ENCODE data around the gene KEL.

KEL gene

DNA sequence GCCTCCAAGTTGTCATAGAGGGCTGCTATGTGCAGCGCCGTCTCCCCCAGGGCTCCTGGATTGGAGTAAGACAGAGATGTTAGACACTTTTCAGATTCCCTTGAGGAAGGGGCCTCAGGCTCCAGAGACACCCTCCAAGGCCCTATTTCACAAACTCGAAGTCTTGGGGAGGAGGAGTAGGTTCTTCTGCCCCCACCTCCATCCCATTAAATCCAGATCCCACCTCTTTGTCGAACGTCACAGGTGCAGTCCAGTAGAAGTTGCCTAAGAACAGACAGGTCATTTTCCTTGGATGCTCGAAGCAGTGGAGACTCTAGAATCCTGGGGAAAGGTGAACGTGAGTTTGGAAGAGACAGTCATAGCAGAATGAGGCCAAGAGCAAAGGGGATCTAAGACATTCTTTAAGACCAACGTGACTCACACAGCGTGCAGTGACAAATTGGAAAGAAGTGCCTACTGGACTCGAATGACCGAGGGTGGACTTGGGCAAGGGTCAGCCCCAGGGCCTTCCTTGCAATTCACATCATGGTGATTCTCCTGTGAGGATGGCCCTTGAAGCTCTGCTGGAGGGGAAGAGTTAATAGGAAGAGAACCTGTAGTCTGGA is 31.9 kb downstream of the KEL start:
- Histone ChIP-seq H3K27me3 (ENCODE audit: insufficient read depth, low read length, poor library complexity) (no peaks in the 10 kb centered on the region), H3K79me2 (ENCODE audit: insufficient read depth, low read length) (no peaks in the 10 kb centered on the region), H3K27ac (ENCODE audit: low read length) (no peak overlapping the region), H3K36me3 (ENCODE audit: insufficient read depth, low read length) (no peaks in the 10 kb centered on the region), H4K20me1 (ENCODE audit: insufficient read depth, low read length) (no peaks in the 10 kb centered on the region), H3K4me1 (ENCODE audit: insufficient read depth, low read length) (no peaks in the 10 kb centered on the region), H3K4me3 (ENCODE audit: low read depth in 1 of 2, low read length in 2 of 2) (no peak overlapping the region), H2AFZ (ENCODE audit: low read depth, low read length) (no peak overlapping the region), H3K9ac (ENCODE audit: low read depth, low read length) (no peak overlapping the region), H3K4me2 (ENCODE audit: insufficient read depth, low read length) (no peak overlapping the region), H3K9me3 (ENCODE audit: insufficient read depth, low read length, severe bottlenecking) (no peaks in the 10 kb centered on the region)
- DNase-seq (no peak), ATAC-seq (ENCODE audit: insufficient read depth, low read depth) (no peak)
- no peak for TF ChIP-seq EZH2 (IDR thresholded peaks at IDR 0.05; ENCODE audit: borderline replicate concordance, low read depth, low read length, severe bottlenecking)

DNA sequence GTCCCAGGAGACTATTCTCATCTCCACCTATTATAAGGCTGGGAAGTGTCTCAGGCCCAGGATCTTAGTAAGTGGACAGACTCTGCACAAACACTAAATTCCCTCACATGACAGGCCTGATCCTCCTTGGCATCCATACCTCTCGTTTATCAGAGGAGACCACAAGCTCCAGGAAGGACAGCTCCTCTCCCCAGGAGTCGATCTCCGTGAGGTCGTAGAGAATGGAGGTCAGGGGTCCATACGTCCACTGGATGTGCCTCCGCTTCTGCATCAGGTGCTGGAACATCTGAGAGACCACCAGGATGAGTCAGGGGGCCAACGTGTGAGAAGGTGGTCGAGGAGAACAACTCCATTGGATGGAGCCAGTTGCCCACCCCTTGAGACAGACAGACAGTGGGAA is 34.2 kb downstream of the KEL start:
- no peaks in the 10 kb centered on the region for H3K27me3 ChIP-seq (ENCODE audit: insufficient read depth, low read length, poor library complexity)
- no peak overlapping the region for H3K9ac ChIP-seq (ENCODE audit: low read depth, low read length)
- no peak for TF ChIP-seq EZH2 (IDR thresholded peaks at IDR 0.05; ENCODE audit: borderline replicate concordance, low read depth, low read length, severe bottlenecking)
- TF ChIP-seq, protein P1, sequence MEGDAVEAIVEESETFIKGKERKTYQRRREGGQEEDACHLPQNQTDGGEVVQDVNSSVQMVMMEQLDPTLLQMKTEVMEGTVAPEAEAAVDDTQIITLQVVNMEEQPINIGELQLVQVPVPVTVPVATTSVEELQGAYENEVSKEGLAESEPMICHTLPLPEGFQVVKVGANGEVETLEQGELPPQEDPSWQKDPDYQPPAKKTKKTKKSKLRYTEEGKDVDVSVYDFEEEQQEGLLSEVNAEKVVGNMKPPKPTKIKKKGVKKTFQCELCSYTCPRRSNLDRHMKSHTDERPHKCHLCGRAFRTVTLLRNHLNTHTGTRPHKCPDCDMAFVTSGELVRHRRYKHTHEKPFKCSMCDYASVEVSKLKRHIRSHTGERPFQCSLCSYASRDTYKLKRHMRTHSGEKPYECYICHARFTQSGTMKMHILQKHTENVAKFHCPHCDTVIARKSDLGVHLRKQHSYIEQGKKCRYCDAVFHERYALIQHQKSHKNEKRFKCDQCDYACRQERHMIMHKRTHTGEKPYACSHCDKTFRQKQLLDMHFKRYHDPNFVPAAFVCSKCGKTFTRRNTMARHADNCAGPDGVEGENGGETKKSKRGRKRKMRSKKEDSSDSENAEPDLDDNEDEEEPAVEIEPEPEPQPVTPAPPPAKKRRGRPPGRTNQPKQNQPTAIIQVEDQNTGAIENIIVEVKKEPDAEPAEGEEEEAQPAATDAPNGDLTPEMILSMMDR (IDR thresholded peaks at IDR 0.05; ENCODE audit: borderline replicate concordance, extremely low read depth, low read length, poor library complexity, severe bottlenecking), result no peak
- no peaks in the 10 kb centered on the region for H3K36me3 ChIP-seq (ENCODE audit: insufficient read depth, low read length)
- H2AFZ ChIP-seq (ENCODE audit: low read depth, low read length), result no peak overlapping the region
- no peaks in the 10 kb centered on the region for H4K20me1 ChIP-seq (ENCODE audit: insufficient read depth, low read length)
- DNase-seq (no peak), ATAC-seq (ENCODE audit: insufficient read depth, low read depth) (no peak)
- H3K9me3 ChIP-seq (ENCODE audit: insufficient read depth, low read length, severe bottlenecking), result no peaks in the 10 kb centered on the region
- H3K4me3 ChIP-seq (ENCODE audit: low read depth in 1 of 2, low read length in 2 of 2), result no peak overlapping the region
- H3K27ac ChIP-seq (ENCODE audit: low read length), result no peak overlapping the region
- H3K4me1 ChIP-seq (ENCODE audit: insufficient read depth, low read length), result no peaks in the 10 kb centered on the region
- no peaks in the 10 kb centered on the region for H3K79me2 ChIP-seq (ENCODE audit: insufficient read depth, low read length)
- H3K4me2 ChIP-seq (ENCODE audit: insufficient read depth, low read length), result no peak overlapping the region

DNA sequence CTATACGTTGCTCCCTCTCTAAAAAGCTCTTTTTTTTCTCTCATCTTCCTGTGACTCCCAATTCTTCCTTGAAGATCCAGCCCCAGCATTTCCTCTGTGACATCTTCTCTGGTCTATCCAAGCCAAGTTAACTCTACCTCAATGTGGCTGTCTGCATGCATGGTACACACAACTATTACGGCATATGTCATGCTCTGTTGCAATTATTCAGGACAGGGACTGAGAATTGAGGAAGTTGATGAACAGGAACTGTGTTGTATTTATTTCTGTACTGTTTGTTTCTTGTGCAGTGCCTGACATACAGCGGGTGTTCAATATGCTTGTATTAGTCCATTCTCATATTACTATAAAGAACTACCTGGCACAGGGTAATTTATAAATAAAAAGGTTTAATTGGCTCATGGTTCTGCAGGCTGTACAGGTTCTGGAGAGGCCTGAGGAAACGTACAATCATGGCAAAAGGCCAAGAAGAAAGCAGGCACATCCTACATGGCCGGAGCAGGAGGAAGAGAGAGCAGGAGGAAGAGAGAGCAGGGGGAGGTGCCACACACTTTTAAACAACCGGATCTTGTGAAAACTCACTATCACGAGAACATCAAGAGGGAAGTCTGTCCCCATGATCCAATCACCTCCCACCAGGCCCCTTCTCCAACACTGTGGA is 34.9 kb downstream of the KEL start:
- no peak for ATAC-seq (ENCODE audit: insufficient read depth, low read depth)
- no peak overlapping the region for H2AFZ ChIP-seq (ENCODE audit: low read depth, low read length)

DNA sequence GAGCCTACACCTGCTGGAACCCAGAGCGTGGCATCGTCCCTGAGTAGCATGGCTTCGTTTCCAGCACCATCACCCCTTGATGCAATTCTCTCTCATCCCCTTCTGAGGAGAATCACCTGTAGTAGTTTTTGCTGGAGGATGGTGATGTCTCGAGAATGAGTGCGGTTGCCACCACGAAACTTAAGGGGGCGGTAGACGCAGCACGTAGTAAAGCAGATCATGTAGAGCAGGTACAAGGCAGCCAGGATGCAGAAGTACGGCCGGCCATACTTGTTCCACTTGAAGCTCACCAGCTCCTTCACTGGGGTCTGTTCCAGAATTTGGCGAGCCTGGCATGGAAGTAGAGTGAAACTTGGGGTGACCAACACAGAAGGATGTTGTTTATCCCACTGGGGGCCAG is 36.8 kb downstream of the KEL start:
- TF ChIP-seq, protein P1 (IDR thresholded peaks at IDR 0.05; ENCODE audit: borderline replicate concordance, extremely low read depth, low read length, poor library complexity, severe bottlenecking), result peak; percentile 42
- TF ChIP-seq EZH2 (IDR thresholded peaks at IDR 0.05; ENCODE audit: borderline replicate concordance, low read depth, low read length, severe bottlenecking), result no peak
- Histone ChIP-seq H4K20me1 (ENCODE audit: insufficient read depth, low read length) (no peaks in the 10 kb centered on the region), H3K27ac (ENCODE audit: low read length) (no peak overlapping the region), H3K27me3 (ENCODE audit: insufficient read depth, low read length, poor library complexity) (no peaks in the 10 kb centered on the region), H2AFZ (ENCODE audit: low read depth, low read length) (no peak overlapping the region), H3K4me2 (ENCODE audit: insufficient read depth, low read length) (no peak overlapping the region), H3K4me1 (ENCODE audit: insufficient read depth, low read length) (no peaks in the 10 kb centered on the region), H3K4me3 (ENCODE audit: low read depth in 1 of 2, low read length in 2 of 2) (no peak overlapping the region), H3K9ac (ENCODE audit: low read depth, low read length) (no peak overlapping the region), H3K36me3 (ENCODE audit: insufficient read depth, low read length) (no peaks in the 10 kb centered on the region), H3K79me2 (ENCODE audit: insufficient read depth, low read length) (no peaks in the 10 kb centered on the region), H3K9me3 (ENCODE audit: insufficient read depth, low read length, severe bottlenecking) (no peaks in the 10 kb centered on the region)
- no peak for ATAC-seq (ENCODE audit: insufficient read depth, low read depth)
- no peak for DNase-seq

More for the DNA sequence above, 34.9 kb downstream of the KEL start:
- Histone ChIP-seq H3K4me1 (ENCODE audit: insufficient read depth, low read length) (no peaks in the 10 kb centered on the region), H3K36me3 (ENCODE audit: insufficient read depth, low read length) (no peaks in the 10 kb centered on the region), H3K79me2 (ENCODE audit: insufficient read depth, low read length) (no peaks in the 10 kb centered on the region), H4K20me1 (ENCODE audit: insufficient read depth, low read length) (no peaks in the 10 kb centered on the region), H3K27me3 (ENCODE audit: insufficient read depth, low read length, poor library complexity) (no peaks in the 10 kb centered on the region), H3K9ac (ENCODE audit: low read depth, low read length) (no peak overlapping the region), H3K27ac (ENCODE audit: low read length) (no peak overlapping the region), H3K9me3 (ENCODE audit: insufficient read depth, low read length, severe bottlenecking) (no peaks in the 10 kb centered on the region), H3K4me2 (ENCODE audit: insufficient read depth, low read length) (no peak overlapping the region), H3K4me3 (ENCODE audit: low read depth in 1 of 2, low read length in 2 of 2) (no peak overlapping the region)
- no peak for TF ChIP-seq EZH2 (IDR thresholded peaks at IDR 0.05; ENCODE audit: borderline replicate concordance, low read depth, low read length, severe bottlenecking)
- TF ChIP-seq, protein P1 (IDR thresholded peaks at IDR 0.05; ENCODE audit: borderline replicate concordance, extremely low read depth, low read length, poor library complexity, severe bottlenecking), result no peak
- no peak for DNase-seq
